Mesothelial cell of epicardium (in vitro differentiated cells): ENCODE results near the gene HSPB7. TPM values are rescaled to one million over a fixed set of nuclear protein-coding genes. Genes with fewer than 3 reads are reported as not detected.

Experiments
- DNase-seq, 2 experiments: peaks; one replicate each; pipeline ENCODE4 v3.0.0; 2021; ENCODE audit warnings: low spot score in 2 of 2; ENCODE audit not compliant: unreplicated experiment in 2 of 2
- H3K27ac Mint-ChIP-seq: 2 replicates; pipeline ENCODE4 v1.8.0; 2021; ENCODE audit warnings: mixed read lengths
- H3K27me3 Mint-ChIP-seq: 2 replicates; pipeline ENCODE4 v1.8.0; 2021; ENCODE audit warnings: low read depth, mixed read lengths
- H3K36me3 Mint-ChIP-seq: 2 replicates; pipeline ENCODE4 v1.8.0; 2021; ENCODE audit warnings: mixed read lengths
- H3K4me1 Mint-ChIP-seq: 2 replicates; pipeline ENCODE4 v1.8.0; 2021; ENCODE audit warnings: mixed read lengths
- H3K4me3 Mint-ChIP-seq: 2 replicates; pipeline ENCODE4 v1.8.0; 2021; ENCODE audit warnings: mild to moderate bottlenecking, moderate library complexity, mixed read lengths
- H3K9me3 Mint-ChIP-seq: 2 replicates; pipeline ENCODE4 v1.8.0; 2021; ENCODE audit warnings: mixed read lengths
- total RNA-seq: library from RNA; stranded (reverse); gene quantifications from 3 replicates; pipeline ENCODE4 v1.2.1, GENCODE V29; 2021
- TF ChIP-seq, protein P1 (sequence below): fragments of 200-600 bp; sonication (generic); IDR thresholded peaks from one replicate; pipeline ENCODE4 v1.5.0; 2021; ENCODE audit warnings: antibody characterized with exemption; ENCODE audit not compliant: unreplicated experiment

HSPB7 gene
- total RNA-seq, 1 donor from 2014 or later: 6.3 TPM

DNA sequence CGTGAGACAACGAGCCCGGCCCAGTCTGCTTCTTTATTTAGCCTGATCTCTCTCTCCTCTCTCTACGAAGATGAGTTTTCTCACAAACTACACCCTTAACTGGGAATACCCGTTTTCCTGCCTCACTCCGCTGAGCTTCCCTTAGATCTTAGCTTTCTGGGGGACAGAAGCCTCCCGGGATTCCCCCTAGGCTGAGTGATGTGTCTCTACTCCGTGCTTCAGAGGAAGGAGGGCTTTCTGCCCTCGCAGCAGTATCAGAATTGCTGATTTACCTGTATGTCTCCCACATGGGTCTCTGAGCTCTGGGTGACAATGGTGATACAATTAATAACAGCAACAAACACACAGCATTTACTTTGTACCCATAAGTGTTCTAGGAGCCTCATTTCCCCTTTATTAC, 43.0 kb downstream of the HSPB7 start:
- Mint-ChIP-seq H3K36me3 (peaks cover 24% of the 10 kb centered on the region), H3K4me3 (peak overlapping the region; percentile 87), H3K4me1 (peaks cover 13% of the 10 kb centered on the region), H3K27ac (peak overlapping the region; percentile 86), H3K9me3 (peaks cover 11% of the 10 kb centered on the region), H3K27me3 (no peaks in the 10 kb centered on the region)
- DNase-seq: no peak
- TF ChIP-seq, protein P1, sequence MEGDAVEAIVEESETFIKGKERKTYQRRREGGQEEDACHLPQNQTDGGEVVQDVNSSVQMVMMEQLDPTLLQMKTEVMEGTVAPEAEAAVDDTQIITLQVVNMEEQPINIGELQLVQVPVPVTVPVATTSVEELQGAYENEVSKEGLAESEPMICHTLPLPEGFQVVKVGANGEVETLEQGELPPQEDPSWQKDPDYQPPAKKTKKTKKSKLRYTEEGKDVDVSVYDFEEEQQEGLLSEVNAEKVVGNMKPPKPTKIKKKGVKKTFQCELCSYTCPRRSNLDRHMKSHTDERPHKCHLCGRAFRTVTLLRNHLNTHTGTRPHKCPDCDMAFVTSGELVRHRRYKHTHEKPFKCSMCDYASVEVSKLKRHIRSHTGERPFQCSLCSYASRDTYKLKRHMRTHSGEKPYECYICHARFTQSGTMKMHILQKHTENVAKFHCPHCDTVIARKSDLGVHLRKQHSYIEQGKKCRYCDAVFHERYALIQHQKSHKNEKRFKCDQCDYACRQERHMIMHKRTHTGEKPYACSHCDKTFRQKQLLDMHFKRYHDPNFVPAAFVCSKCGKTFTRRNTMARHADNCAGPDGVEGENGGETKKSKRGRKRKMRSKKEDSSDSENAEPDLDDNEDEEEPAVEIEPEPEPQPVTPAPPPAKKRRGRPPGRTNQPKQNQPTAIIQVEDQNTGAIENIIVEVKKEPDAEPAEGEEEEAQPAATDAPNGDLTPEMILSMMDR: no peak

DNA sequence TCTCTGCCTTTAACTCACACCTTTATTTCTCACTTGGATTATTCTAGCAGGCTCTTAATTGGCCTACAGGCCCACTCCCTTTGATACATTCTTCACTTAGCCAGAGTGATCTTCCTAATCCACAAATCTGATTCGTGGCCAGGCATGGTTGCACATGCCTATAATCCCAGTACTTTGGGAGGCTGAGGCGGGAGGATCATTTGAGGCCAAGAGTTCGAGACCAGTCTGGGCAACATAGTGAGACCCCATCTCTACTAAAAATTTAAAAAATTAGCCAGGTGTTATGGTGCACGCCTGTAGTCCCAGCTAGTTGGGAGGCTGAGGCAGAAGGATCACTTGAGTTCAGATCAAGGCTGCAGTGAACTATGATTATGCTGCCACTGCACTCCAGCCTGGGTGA, 44.1 kb downstream of the HSPB7 start:
- TF ChIP-seq, protein P1: no peak
- peaks cover 31% of the 10 kb centered on the region for H3K36me3 Mint-ChIP-seq
- peaks cover 15% of the 10 kb centered on the region for H3K9me3 Mint-ChIP-seq
- DNase-seq: no peak
- H3K4me1 Mint-ChIP-seq: peaks cover 13% of the 10 kb centered on the region
- no peaks in the 10 kb centered on the region for H3K27me3 Mint-ChIP-seq
- H3K4me3 Mint-ChIP-seq: no peak overlapping the region
- H3K27ac Mint-ChIP-seq: no peak overlapping the region

DNA sequence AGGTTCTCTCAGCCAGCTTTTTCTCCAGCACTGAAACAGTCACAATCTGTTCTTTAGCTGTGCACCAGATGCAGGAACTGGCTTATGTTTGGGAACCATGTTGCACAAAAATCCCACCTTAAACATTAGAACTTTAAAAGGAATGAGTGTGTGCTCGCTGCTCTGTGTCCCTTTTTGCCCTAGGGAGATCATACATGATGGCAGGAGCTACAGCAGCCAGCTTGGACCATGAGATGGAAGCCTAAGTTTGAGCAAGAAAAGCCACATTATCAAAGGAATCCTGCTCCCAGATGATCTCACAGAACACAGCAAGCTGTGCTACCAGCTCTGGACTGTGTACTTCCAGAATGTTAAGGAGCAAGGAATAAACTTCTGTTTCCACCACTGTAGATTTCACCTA, 45.4 kb downstream of the HSPB7 start:
- H3K9me3 Mint-ChIP-seq: peaks cover 10% of the 10 kb centered on the region

DNA sequence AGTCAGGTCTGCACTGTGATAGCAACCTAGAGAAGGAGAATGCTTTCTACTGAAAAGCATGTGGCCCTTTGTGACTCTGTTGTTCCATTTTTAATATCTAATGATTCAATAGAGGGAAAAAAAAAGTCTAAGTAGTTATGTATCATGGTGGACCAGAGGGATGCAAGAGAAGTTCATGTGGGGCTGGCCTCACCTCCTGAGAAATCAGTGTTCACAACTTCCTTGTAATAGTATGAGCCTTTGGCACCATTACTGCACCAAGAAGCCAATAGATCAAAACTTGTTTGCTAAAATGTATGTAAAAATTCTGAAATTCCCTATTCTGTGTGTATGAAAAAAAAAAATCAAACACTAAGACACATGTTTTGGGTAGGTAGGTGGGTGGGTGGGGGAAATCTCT, 46.9 kb downstream of the HSPB7 start:
- TF ChIP-seq, protein P1: no peak
- H3K4me3 Mint-ChIP-seq: no peak overlapping the region
- H3K4me1 Mint-ChIP-seq: peaks cover 8% of the 10 kb centered on the region
- no peak overlapping the region for H3K27ac Mint-ChIP-seq
- H3K27me3 Mint-ChIP-seq: no peaks in the 10 kb centered on the region
- no peak for DNase-seq
- peaks cover 7% of the 10 kb centered on the region for H3K9me3 Mint-ChIP-seq
- H3K36me3 Mint-ChIP-seq: peaks cover 45% of the 10 kb centered on the region

More for the DNA sequence above, 45.4 kb downstream of the HSPB7 start:
- no peak for DNase-seq
- peaks cover 42% of the 10 kb centered on the region for H3K36me3 Mint-ChIP-seq
- H3K27me3 Mint-ChIP-seq: no peaks in the 10 kb centered on the region
- H3K4me1 Mint-ChIP-seq: peaks cover 13% of the 10 kb centered on the region
- no peak overlapping the region for H3K4me3 Mint-ChIP-seq
- H3K27ac Mint-ChIP-seq: no peak overlapping the region
- TF ChIP-seq, protein P1: no peak

DNA sequence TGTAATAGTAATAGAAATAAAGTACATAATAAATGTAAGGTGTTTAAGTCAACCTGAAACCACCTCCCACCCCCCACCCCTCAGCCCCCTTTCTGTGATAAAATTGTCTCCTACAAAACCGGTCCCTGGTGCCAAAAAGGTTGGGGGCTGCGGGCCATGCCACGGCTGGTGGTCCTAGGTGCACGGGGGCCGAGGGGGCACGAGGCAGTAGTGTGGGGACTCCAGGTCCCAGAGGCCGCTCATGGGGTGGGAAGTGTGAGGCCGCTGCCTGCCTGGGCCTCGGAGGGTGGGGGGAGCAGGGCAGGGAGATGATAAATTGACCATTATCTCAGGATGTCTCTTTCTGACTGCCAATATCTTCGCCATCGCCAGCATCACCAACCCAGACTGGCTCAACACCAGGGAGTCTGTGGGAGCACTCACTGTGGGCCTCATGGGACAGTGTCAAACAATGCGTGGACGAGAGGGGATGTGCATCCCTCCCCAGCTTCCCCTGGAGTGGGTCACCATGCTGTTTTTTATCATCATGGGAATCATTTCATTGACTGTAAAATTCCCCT, 48.4 kb downstream of the HSPB7 start:
- Mint-ChIP-seq H3K4me3 (no peak overlapping the region), H3K27me3 (no peaks in the 10 kb centered on the region), H3K27ac (no peak overlapping the region), H3K9me3 (peaks cover 7% of the 10 kb centered on the region), H3K4me1 (no peaks in the 10 kb centered on the region), H3K36me3 (peaks cover 51% of the 10 kb centered on the region)
- TF ChIP-seq, protein P1: no peak
- no peak for DNase-seq

DNA sequence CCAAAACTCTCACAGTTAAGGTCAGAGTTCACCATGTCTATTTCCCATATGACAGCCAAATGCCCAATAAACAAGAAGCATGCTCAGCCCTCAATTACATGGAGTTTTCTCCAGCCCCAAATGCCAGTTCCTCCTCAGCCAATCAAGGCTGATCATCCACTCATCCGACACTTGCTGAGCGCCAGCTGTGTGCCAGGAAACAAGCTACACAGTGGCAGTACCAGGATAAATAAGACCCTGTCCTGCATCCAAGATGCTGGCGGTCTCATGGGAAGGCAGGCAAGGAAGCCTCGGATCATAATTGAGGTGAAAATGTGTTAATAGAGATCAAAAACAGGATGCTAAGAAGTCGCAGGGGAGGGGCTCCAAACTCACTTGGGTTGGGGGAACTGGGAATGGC, 49.7 kb downstream of the HSPB7 start:
- Mint-ChIP-seq H3K9me3 (peaks cover 7% of the 10 kb centered on the region), H3K4me3 (no peak overlapping the region)

More for the DNA sequence above, 49.7 kb downstream of the HSPB7 start:
- TF ChIP-seq, protein P1: no peak
- Mint-ChIP-seq H3K36me3 (peaks cover 46% of the 10 kb centered on the region), H3K27me3 (no peaks in the 10 kb centered on the region), H3K4me1 (no peaks in the 10 kb centered on the region), H3K27ac (no peak overlapping the region)
- DNase-seq: no peak
